ENCODE results near the gene SNX24. TPM values are rescaled to one million over a fixed set of nuclear protein-coding genes. Genes with fewer than 3 reads are reported as not detected.

SNX24 gene
- total RNA-seq, 1 experiment from 2014 or later, result 13.9 TPM

DNA sequence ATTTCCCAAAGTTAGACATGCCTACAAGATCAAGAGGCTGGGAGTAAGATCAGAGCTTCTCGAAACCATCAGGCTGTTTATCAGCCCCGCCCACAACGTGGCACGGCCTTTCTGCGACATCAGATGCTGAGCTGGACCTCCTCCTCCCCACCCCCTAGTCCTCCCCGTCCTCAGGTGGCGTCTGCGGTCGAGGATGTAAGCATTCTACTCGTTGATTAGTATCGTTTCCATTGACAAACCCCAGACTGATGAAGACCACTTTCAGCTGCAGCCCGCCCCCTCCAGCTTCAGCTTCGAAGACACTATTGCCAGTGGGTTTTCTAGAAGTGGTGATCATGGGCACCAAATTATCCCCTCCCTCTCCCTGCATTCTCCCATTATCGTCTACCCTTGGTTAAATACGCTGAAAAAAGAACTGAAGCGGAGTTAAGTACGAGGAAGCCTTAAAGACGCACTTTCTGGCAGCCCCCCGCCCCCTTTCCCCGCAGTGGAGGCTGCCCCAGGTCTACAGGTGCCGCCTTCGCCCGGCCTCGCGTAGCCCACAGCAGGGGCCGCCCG, 190.0 kb downstream of the SNX24 start:
- peaks cover 51% of the 10 kb centered on the region for H3K27me3 Mint-ChIP-seq (ENCODE audit: low read depth)
- WGBS (ENCODE audit: extremely low coverage, insufficient read length, low lambda C conversion rate), result no CpG with 5 or more reads among the region's 27 CpGs

More for the DNA sequence above, 190.0 kb downstream of the SNX24 start:
- Histone ChIP-seq H2BK5ac (ENCODE audit: insufficient read length, low read length) (no peak overlapping the region), H2BK12ac (ENCODE audit: insufficient read length, low read depth, low read length) (no peak overlapping the region), H2BK15ac (ENCODE audit: low read depth, low read length) (no peak overlapping the region), H4K91ac (ENCODE audit: insufficient read length, low read depth, low read length) (no peak overlapping the region), H2BK120ac (ENCODE audit: low read depth, low read length, poor library complexity, severe bottlenecking) (no peak overlapping the region), H3K56ac (ENCODE audit: insufficient read length, low read depth, low read length) (no peak overlapping the region), H2AFZ (ENCODE audit: low read length) (peak overlapping the region; percentile 32), H3K23me2 (ENCODE audit: insufficient read length, low read depth, low read length, poor library complexity, severe bottlenecking) (peaks cover 14% of the 10 kb centered on the region), H3K23ac (ENCODE audit: insufficient read length, low read depth, low read length) (no peak overlapping the region), H3K4ac (ENCODE audit: low read depth, low read length) (no peak overlapping the region), H3K4me2 (ENCODE audit: insufficient read depth, insufficient read length, low read length) (peak overlapping the region; percentile 74), H4K20me1 (ENCODE audit: control insufficient read depth, insufficient read depth, insufficient read length) (no peaks in the 10 kb centered on the region), H3K4me1 (ENCODE audit: insufficient read depth, low read length) (no peaks in the 10 kb centered on the region), H2AK5ac (ENCODE audit: insufficient read length, low read length) (no peak overlapping the region), H3T11ph (ENCODE audit: low read length) (no peak overlapping the region), H2BK20ac (ENCODE audit: low read depth, low read length, poor library complexity, severe bottlenecking) (no peak overlapping the region), H3K14ac (ENCODE audit: insufficient read depth, low read length) (no peak overlapping the region), H3K27ac (ENCODE audit: insufficient read length, low read depth, low read length) (no peak overlapping the region), H3K18ac (ENCODE audit: insufficient read length, low read depth, low read length) (no peak overlapping the region), H3K79me2 (ENCODE audit: insufficient read depth, low read length) (no peaks in the 10 kb centered on the region), H4K5ac (ENCODE audit: insufficient read length, low read depth, low read length) (no peak overlapping the region), H3K9ac (ENCODE audit: extremely low read depth, insufficient read length, low read length) (no peak overlapping the region), H3K27me3 (ENCODE audit: insufficient read depth, low read length) (no peaks in the 10 kb centered on the region; the same call in 1 of the 2 replicates), H3K9me3 (ENCODE audit: control insufficient read depth, low read depth, low read length) (no peaks in the 10 kb centered on the region), H4K8ac (replicated peaks; ENCODE audit: insufficient read length, low read depth, low read length) (no peak overlapping the region), H3K79me1 (ENCODE audit: insufficient read depth, low read depth, low read length, poor library complexity, severe bottlenecking) (no peaks in the 10 kb centered on the region)
- Mint-ChIP-seq H3K27ac (no peak overlapping the region), H3K9me3 (no peaks in the 10 kb centered on the region), H3K4me1 (peaks cover 21 to 30% of the 10 kb centered on the region in 2 experiments), H3K36me3 (ENCODE audit: insufficient read depth in 1 of 3, low read depth in 3 of 3) (no peaks in the 10 kb centered on the region), H3K4me3 (peak overlapping the region; percentile 82 to 90)
- peak; percentile 83 for DNase-seq
- TF ChIP-seq, protein P1, sequence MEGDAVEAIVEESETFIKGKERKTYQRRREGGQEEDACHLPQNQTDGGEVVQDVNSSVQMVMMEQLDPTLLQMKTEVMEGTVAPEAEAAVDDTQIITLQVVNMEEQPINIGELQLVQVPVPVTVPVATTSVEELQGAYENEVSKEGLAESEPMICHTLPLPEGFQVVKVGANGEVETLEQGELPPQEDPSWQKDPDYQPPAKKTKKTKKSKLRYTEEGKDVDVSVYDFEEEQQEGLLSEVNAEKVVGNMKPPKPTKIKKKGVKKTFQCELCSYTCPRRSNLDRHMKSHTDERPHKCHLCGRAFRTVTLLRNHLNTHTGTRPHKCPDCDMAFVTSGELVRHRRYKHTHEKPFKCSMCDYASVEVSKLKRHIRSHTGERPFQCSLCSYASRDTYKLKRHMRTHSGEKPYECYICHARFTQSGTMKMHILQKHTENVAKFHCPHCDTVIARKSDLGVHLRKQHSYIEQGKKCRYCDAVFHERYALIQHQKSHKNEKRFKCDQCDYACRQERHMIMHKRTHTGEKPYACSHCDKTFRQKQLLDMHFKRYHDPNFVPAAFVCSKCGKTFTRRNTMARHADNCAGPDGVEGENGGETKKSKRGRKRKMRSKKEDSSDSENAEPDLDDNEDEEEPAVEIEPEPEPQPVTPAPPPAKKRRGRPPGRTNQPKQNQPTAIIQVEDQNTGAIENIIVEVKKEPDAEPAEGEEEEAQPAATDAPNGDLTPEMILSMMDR (conservative IDR thresholded peaks at IDR 0.05), result no peak
